OCI-M2 (cell line): ENCODE results near the gene EPHA1.
"Not testable (repeated sequence)": the region's sequence is repeated elsewhere in the genome, so short reads cannot be mapped to it uniquely, and the experiment has no call there.

Experiments used
- DNase-seq: peaks from one replicate; lab custom pipeline; 2025; ENCODE audit not compliant: unreplicated experiment; lab: John Stamatoyannopoulos, UW

EPHA1 gene

GRCh38 chr7:143405173-143406001 is 3.3 kb downstream of the EPHA1 start:
- DNase-seq: no peak

DNA sequence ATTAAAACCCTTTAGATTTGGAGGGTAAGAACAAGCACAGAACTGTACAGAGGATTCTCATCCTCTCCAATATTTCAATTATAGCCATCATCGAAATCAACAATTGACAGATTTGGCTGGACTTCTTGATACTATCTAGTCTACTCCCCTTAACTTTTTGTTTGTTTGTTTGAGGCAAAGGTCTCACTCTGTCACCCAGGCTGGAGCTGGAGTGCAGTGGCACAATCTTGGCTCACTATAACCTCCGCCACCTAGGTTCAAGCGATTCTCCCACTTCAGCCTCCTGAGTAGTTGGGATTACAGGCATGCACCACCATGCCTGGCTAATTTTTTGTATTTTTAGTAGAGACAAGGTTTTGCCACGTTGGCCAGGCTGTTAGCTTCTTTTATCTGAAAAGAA is 6.4 kb downstream of the EPHA1 start:
- DNase-seq: not testable (repeated sequence)

- no peak for DNase-seq
These were observed 7.4 kb downstream of the EPHA1 start for GRCh38 chr7:143401265-143401664.

GRCh38 chr7:143399642-143400041 is 9.0 kb downstream of the EPHA1 start:
- DNase-seq: no peak

DNA sequence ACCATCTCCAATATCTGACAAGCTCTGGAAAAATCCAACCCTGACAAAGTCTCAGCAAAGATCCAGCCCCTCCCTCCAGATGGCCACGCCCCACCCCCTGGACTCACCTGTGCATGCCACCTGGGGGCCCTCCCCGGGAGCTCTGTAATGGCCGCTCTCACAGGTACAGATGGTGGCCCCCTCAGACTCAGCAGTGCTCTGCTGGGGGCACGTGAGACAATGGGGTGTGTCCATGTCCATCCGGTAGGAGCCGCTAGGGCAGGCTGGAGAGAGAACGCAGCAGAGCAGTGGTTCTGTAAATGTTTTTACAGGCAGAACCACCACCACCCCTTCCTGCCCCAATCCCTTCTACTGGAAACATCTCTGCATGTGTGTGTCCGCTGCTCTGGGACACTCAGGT is 9.5 kb downstream of the EPHA1 start:
- no peak for DNase-seq

- DNase-seq: no peak
These were observed 10.0 kb downstream of the EPHA1 start for GRCh38 chr7:143398616-143399015.

DNA sequence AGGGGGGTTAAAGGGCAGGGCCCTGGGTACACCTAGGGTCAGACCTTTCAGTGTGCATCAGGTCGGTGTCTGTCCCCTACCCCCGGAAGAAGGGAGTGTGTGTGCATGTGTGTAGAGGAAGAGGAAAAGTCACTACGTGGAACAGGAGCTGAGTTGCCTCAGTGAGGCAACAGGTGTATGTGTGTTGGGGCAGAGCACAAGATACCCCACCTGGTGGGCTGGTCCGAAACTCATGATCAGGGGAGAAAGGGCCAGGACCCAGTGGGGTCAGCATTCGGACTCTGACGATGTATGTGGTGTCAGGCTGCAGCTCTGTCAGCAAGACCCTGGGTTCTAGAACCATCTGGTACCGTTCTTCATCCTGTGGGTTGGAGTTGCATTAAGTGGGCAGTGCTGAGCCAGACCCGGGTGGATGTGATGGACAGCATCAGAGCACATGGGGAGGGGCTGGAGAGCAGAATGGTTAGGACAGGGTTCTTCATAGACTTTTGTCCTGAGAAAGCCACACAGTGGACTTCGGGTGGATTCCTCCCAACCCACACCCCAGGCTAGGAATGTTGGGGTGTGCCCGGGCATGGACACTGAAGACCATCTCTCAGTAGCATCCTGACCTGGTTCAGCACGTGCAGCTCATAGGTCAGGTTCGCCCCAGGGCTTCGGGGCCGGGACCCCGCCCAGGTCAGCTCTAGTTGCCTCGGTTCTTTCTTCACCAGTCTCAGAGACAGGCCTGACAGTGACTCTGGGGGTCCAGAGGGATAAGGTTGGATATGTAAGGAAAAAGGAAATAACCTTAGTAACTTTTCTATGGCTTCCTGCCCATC is 10.7 kb downstream of the EPHA1 start:
- DNase-seq: no peak

DNA sequence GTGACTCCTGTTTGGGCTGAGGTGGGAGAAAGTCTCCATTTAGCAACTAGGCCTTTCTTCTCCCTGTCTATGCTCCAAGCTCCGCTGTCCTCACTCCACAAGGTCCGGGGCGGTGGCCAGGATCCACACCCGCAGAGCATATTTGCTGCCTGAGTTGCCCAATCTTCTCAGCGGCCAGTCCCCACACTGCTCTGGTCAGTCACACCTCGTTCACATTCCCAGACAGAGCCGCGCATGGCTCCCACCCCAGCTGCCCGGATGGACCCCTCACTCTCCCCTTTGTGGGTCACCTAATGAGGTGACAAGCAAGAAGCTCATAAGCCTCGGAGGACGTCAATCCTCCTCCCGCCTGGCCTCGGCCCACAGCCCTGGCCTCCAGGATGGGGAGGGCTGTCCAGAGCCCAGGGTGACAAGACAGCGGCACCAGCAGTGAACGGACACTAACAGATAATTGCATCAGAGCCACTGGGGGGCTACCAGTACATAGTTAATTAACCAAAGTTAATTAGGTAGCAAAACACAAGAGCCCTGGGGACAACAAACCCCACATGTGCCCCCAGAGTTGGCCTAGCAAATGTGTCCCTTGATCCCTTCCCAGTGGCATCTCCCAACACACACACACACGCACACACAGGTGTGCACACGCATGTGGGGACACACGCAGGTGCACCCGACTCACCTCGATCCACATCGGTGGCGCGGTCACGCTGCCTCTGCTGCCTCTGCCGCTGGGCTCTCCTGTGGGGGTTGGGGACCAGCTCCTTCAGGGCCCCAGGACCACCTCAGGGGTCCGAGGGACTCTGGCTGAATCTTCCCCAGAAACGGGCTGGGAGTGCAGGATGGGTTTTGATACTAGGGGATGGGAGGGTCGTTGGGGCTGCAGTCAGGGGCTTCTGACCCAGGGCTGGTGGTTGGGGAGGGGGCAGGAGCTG is 11.8 kb downstream of the EPHA1 start:
- no peak for DNase-seq

DNA sequence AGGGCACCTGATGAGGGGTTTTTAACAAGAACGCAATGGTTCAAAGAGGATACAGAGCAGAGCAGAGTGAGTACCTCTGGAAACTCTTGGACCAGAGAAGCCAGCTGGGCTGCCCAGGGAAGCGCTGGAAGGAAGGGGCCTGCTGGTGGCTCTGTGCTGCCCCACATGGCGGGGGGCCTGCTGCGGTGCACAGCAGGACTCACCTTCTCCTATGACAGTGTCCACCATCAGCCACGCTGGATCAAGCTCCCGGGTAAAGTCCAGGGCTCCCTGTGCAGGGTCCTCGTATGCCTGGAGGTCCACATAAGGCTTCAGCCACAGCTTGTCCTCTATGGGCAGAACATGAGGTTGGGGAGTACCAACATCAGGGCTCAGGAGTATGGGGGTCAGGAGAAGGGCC is 12.5 kb downstream of the EPHA1 start:
- DNase-seq: no peak

GRCh38 chr7:143395187-143396149 is 13.2 kb downstream of the EPHA1 start:
- no peak for DNase-seq

DNA sequence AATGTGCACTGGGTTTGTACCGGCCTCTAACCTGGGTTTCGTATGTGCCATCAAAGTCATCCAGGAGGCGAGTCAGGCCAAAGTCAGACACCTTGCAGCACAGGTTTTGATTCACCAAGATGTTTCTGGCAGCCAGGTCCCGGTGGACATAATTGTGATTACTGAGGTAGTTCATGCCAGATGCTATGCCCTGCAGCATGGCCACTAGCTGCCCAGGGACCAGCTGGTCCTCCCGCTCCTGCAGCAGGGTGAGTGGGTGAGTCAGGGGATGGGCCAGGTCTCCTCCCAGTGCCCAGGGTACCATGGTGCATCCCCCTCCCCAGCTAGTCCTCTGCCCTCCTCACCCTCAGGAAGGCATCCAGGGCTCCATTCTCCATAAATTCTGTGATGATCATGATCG is 13.9 kb downstream of the EPHA1 start:
- no peak for DNase-seq

- no peak for DNase-seq
These were observed 14.6 kb downstream of the EPHA1 start for GRCh38 chr7:143394068-143394467.

DNA sequence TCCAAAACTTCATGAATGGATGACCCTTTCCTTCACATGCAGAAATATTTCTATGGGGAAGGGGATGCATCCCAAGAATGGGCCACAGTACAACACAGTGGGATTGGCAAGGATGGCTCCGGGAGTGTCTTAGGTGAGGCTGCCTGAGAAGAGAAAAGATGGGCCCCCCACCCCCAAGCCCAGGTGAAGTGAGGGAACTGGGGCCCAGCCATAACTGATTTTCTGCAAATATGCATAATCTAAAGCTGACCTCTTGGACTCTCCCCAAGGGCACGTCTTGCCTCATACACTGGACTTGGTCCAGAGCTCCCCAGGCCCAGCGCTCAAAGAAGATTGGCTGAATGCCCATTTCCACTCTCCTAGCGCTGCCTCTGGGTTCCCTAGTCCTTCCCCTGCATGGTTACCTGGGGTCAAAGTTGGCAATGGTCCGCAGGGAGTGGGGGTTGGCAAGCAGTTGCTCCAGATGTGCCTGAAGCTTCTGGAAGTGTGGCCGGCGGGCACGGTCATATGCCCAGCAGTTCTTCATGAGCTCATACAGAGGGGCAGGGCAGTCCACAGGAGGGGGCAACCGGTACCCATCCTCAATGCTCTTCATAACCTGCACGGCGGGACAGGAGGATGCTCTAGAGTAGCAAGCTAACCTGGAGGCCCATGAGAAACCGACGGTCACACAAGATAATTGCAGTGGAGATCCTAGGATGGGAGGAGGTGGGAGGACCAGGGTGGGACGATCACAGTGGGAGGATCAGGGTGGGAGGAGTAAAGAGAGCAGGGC is 15.2 kb downstream of the EPHA1 start:
- DNase-seq: no peak

- DNase-seq: no peak
These were observed 15.8 kb downstream of the EPHA1 start for GRCh38 chr7:143392875-143393266.

GRCh38 chr7:143392427-143392826 is 16.2 kb downstream of the EPHA1 start:
- not testable (repeated sequence) for DNase-seq

GRCh38 chr7:143391462-143392404 is 16.9 kb downstream of the EPHA1 start:
- DNase-seq: no peak

- no peak for DNase-seq
These were observed 17.8 kb downstream of the EPHA1 start for GRCh38 chr7:143390773-143391317.
